DND-41 (cell line): ENCODE data around the gene ZNF581.

Experiments used
- ATAC-seq: fragments of 200-7000 bp; cut with Tn5 transposase; 3 replicates; pipeline ENCODE4 v1.9.1; 2021; ENCODE audit warnings: low read depth; ENCODE audit not compliant: insufficient read depth
- DNase-seq: peaks from one replicate; pipeline ENCODE4 v3.0.0-alpha.2; 2020
- H2AFZ ChIP-seq: 2 replicates; pipeline ENCODE4 v1.6.0; 2012; ENCODE audit warnings: low read depth, low read length
- H3K27ac ChIP-seq: 2 replicates; pipeline ENCODE4 v1.5.1; 2012; ENCODE audit warnings: low read length, inconsistent platforms
- H3K27me3 ChIP-seq: fragments of 200-600 bp; sonication (generic); 2 replicates; pipeline ENCODE4 v1.6.0; 2012; ENCODE audit warnings: low read length, mild to moderate bottlenecking, inconsistent platforms; ENCODE audit not compliant: insufficient read depth, poor library complexity
- H3K36me3 ChIP-seq: 2 replicates; pipeline ENCODE4 v1.5.1; 2012; ENCODE audit warnings: low read length, inconsistent platforms; ENCODE audit not compliant: insufficient read depth
- H3K4me1 ChIP-seq: 2 replicates; pipeline ENCODE4 v1.5.1; 2012; ENCODE audit warnings: mild to moderate bottlenecking, low read length; ENCODE audit not compliant: insufficient read depth
- H3K4me2 ChIP-seq: 2 replicates; pipeline ENCODE4 v1.6.0; 2012; ENCODE audit warnings: mild to moderate bottlenecking, moderate library complexity, low read length, inconsistent platforms; ENCODE audit not compliant: insufficient read depth
- H3K4me3 ChIP-seq, 2 experiments: fragments of 200-600 bp in 1 of 2; shearing (Covaris generic) in 1 of 2; 2 replicates each; pipeline ENCODE4 v1.5.1; 2012 to 2016; ENCODE audit warnings: inconsistent platforms in 2 of 2, low read length in 2 of 2, mild to moderate bottlenecking in 2 of 2, low read depth in 1 of 2, moderate library complexity in 1 of 2
- H3K79me2 ChIP-seq: 2 replicates; pipeline ENCODE4 v1.6.0; 2012; ENCODE audit warnings: low read length, inconsistent platforms; ENCODE audit not compliant: insufficient read depth
- H3K9ac ChIP-seq: 2 replicates; pipeline ENCODE4 v1.6.0; 2012; ENCODE audit warnings: low read depth, mild to moderate bottlenecking, inconsistent platforms, low read length, moderate library complexity
- H3K9me3 ChIP-seq: 2 replicates; pipeline ENCODE4 v1.5.1; 2012; ENCODE audit warnings: low read length, moderate library complexity, mild to moderate bottlenecking, inconsistent platforms; ENCODE audit not compliant: insufficient read depth, severe bottlenecking
- H4K20me1 ChIP-seq: 2 replicates; pipeline ENCODE4 v1.6.0; 2012; ENCODE audit warnings: low read length; ENCODE audit not compliant: insufficient read depth
- EZH2 ChIP-seq: IDR thresholded peaks from 3 replicates; pipeline ENCODE4 v1.6.1; 2012; ENCODE audit warnings: borderline replicate concordance, low read depth, mild to moderate bottlenecking, moderate library complexity, low read length, inconsistent platforms; ENCODE audit not compliant: severe bottlenecking
- TF ChIP-seq, protein P1 (sequence below): IDR thresholded peaks from 2 replicates; pipeline ENCODE4 v1.5.1; 2012; ENCODE audit warnings: borderline replicate concordance, low read length, moderate library complexity, mild to moderate bottlenecking; ENCODE audit not compliant: poor library complexity, severe bottlenecking; ENCODE audit errors: extremely low read depth

The ZNF581 gene

DNA sequence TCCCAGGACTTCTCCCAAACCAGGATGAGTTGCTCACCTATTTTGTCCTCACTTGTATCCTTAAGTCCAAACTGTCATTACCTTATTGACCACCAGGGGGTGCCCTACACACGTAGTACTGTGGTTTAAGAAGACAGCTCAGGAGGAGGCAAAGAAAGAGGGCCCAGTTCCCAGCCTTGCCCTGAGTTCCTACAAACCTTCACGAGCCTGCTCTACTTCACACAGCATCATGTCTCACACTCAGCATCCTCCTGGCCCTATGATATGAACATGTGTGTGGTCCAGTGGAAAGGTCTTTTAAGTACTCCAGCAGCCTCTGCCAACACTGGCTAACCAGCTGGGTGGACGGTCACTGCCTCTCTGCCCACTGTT, 11.0 kb upstream of the ZNF581 start:
- peak overlapping the region; percentile 84 for H2AFZ ChIP-seq
- ATAC-seq: peak; percentile 67

DNA sequence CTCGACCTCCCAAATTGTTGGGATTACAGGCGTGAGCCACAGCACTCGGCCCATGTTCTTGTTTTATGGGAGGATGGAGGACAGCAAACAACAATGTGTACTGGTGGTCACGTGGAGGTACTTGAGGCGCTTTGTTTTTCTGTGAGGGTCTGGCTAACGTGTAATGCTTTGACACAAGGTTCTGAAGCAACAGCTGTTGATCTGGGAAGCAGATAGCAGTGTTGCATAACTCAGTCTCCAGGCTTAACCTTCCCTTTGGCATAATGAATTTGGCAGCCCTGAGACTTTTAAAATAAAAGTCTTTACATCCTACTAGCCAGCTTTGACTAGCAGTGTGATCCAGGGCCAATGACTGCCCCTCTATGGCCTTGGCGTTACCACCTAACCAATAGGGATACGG, 9.6 kb upstream of the ZNF581 start:
- Histone ChIP-seq H2AFZ (peak overlapping the region; percentile 84), H3K36me3 (peaks cover 3% of the 10 kb centered on the region), H4K20me1 (peaks cover 15% of the 10 kb centered on the region), H3K27ac (peak overlapping the region; percentile 91), H3K4me3 (peak overlapping the region in 1 of 2 experiments; percentile 87; a peak in 2 of 4 replicates), H3K4me1 (peaks cover 50% of the 10 kb centered on the region), H3K9ac (peak overlapping the region; percentile 89), H3K27me3 (no peaks in the 10 kb centered on the region), H3K79me2 (peaks cover 44% of the 10 kb centered on the region), H3K4me2 (peak overlapping the region; percentile 94), H3K9me3 (no peaks in the 10 kb centered on the region)
- ATAC-seq: no peak
- no peak for DNase-seq
- TF ChIP-seq, protein P1, sequence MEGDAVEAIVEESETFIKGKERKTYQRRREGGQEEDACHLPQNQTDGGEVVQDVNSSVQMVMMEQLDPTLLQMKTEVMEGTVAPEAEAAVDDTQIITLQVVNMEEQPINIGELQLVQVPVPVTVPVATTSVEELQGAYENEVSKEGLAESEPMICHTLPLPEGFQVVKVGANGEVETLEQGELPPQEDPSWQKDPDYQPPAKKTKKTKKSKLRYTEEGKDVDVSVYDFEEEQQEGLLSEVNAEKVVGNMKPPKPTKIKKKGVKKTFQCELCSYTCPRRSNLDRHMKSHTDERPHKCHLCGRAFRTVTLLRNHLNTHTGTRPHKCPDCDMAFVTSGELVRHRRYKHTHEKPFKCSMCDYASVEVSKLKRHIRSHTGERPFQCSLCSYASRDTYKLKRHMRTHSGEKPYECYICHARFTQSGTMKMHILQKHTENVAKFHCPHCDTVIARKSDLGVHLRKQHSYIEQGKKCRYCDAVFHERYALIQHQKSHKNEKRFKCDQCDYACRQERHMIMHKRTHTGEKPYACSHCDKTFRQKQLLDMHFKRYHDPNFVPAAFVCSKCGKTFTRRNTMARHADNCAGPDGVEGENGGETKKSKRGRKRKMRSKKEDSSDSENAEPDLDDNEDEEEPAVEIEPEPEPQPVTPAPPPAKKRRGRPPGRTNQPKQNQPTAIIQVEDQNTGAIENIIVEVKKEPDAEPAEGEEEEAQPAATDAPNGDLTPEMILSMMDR: no peak
- no peak for TF ChIP-seq EZH2

More for the DNA sequence above, 11.0 kb upstream of the ZNF581 start:
- no peak for TF ChIP-seq EZH2
- TF ChIP-seq, protein P1: peak; percentile 95
- H3K36me3 ChIP-seq: no peaks in the 10 kb centered on the region; the same call in 1 of the 2 replicates
- H3K4me1 ChIP-seq: peaks cover 36% of the 10 kb centered on the region
- no peak overlapping the region for H3K4me2 ChIP-seq
- DNase-seq: peak; percentile 91
- no peak overlapping the region for H3K4me3 ChIP-seq
- H4K20me1 ChIP-seq: peaks cover 15% of the 10 kb centered on the region
- no peak overlapping the region for H3K9ac ChIP-seq
- H3K79me2 ChIP-seq: peaks cover 31% of the 10 kb centered on the region
- no peaks in the 10 kb centered on the region for H3K9me3 ChIP-seq
- H3K27me3 ChIP-seq: no peaks in the 10 kb centered on the region
- peak overlapping the region; percentile 56; the same call in 1 of the 2 replicates for H3K27ac ChIP-seq

DNA sequence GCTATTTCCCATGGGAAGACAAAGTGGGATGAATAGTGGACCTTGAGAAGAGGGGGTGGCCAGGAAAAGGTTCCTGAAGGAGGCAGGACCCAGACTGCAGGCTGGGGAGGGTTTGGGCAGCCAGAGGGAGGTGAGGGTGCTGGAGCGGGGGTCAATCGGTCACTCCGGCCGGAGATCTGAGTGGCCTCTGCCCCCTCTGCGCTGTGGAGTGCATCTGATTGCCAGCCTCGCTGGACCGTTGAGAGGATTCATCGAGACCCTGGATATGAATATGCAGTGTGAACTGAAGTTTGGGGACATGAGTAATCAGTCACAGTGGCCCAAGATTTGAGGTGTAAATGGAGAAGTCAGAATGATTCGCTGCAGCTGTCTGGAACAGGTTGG, 8.1 kb upstream of the ZNF581 start:
- Histone ChIP-seq H3K27ac (peak overlapping the region; percentile 91), H2AFZ (peak overlapping the region; percentile 84), H3K27me3 (no peaks in the 10 kb centered on the region), H3K4me3 (peak overlapping the region; percentile 87 to 94), H3K4me2 (peak overlapping the region; percentile 94), H4K20me1 (peaks cover 15% of the 10 kb centered on the region), H3K79me2 (peaks cover 50% of the 10 kb centered on the region), H3K4me1 (peaks cover 61% of the 10 kb centered on the region), H3K9me3 (no peaks in the 10 kb centered on the region), H3K9ac (peak overlapping the region; percentile 89), H3K36me3 (peaks cover 3% of the 10 kb centered on the region)
- TF ChIP-seq, protein P1: no peak
- TF ChIP-seq EZH2: no peak
- ATAC-seq (no peak), DNase-seq (no peak)

DNA sequence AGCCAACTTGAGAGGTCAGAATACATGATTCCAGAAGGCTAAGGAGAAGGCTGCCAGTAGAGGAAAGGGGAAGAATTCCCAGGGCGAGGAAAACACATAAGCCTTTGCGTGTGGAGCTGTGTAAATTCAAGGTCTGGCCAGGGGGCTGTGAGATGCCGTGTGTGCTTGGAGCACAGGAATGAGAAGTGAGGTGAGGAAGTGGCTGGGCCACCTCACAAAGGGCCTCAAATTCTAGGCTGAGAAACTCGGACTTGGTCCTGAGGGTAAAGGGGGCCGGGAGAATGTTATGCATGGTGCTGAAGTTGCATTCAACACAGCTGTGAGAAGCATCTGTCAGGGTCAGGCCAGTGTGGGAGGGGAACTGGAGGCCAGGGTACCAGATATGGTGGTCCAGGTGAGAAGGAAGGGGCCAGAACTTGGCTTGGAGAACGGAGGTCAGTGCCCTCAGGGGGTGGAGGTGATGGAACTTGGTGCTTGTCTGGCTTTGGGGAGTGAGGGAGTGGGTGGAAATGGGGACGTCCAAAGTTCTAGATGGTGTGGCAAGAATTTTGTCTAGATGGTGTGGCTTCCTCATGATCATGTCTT, 7.5 kb upstream of the ZNF581 start:
- Histone ChIP-seq H3K27me3 (no peaks in the 10 kb centered on the region), H3K4me1 (peaks cover 65% of the 10 kb centered on the region), H3K9me3 (no peaks in the 10 kb centered on the region), H3K4me2 (peak overlapping the region; percentile 94), H3K27ac (peak overlapping the region; percentile 91), H3K79me2 (peaks cover 55% of the 10 kb centered on the region), H3K36me3 (peaks cover 3% of the 10 kb centered on the region), H4K20me1 (peaks cover 15% of the 10 kb centered on the region), H3K4me3 (peak overlapping the region; percentile 87 to 94), H2AFZ (no peak overlapping the region), H3K9ac (peak overlapping the region; percentile 89)
- no peak for ATAC-seq
- no peak for TF ChIP-seq EZH2
- TF ChIP-seq, protein P1: no peak
- no peak for DNase-seq
